ENCODE data around the gene PTPMT1. TPM values are rescaled to one million over a fixed set of nuclear protein-coding genes. Genes with fewer than 3 reads are reported as not detected.
A peak's percentile ranks its signal among the peaks of the same experiment; 100 is the strongest.

The PTPMT1 gene
- total RNA-seq, 1 donor from 2014 or later, result 60.4 TPM

- TF ChIP-seq CTCF (IDR thresholded peaks at IDR 0.05), result no peak
- TF ChIP-seq EZH2phosphoT487 (IDR thresholded peaks at IDR 0.05), result no peak
- peak; percentile 64 for TF ChIP-seq EZH2 (IDR thresholded peaks at IDR 0.05)
- H3K4me2 ChIP-seq, result peak within 1 kb of the TSS; percentile 99
- peak within 1 kb of the TSS; percentile 95 for H3K9ac ChIP-seq
- no peaks in the 10 kb centered on the region for H4K20me1 ChIP-seq (ENCODE audit: low read depth)
- Mint-ChIP-seq H3K4me3 (peak within 1 kb of the TSS; percentile 99), H3K4me1 (peaks cover 31% of the 10 kb centered on the region), H3K27me3 (ENCODE audit: insufficient read depth, low read depth) (peaks cover 12% of the 10 kb centered on the region), H3K9me3 (no peaks in the 10 kb centered on the region), H3K36me3 (peaks cover 33% of the 10 kb centered on the region), H3K27ac (peak within 1 kb of the TSS; percentile 100)
- H3K79me2 ChIP-seq (ENCODE audit: low read depth), result peaks cover 45% of the 10 kb centered on the region
- peak within 1 kb of the TSS; percentile 87 for H3K4me3 ChIP-seq
- H2AFZ ChIP-seq (replicated peaks), result peak within 1 kb of the TSS; percentile 89
- no peaks in the 10 kb centered on the region for H3K9me3 ChIP-seq (ENCODE audit: low read depth)
- peaks cover 13% of the 10 kb centered on the region for H3F3A ChIP-seq (ENCODE audit: low read depth)
- no peaks in the 10 kb centered on the region for H3K36me3 ChIP-seq
- H3K27me3 ChIP-seq, result no peaks in the 10 kb centered on the region
- peaks cover 18% of the 10 kb centered on the region for H3K4me1 ChIP-seq
- peak; percentile 97 for DNase-seq (ENCODE audit: low spot score)
- peak within 1 kb of the TSS; percentile 85 for H3K27ac ChIP-seq
Measured at GRCh38 chr11:47578524-47579494, 13.4 kb downstream of the PTPMT1 start, which contains the start of the genes KBTBD4 and NDUFS3. Gene KBTBD4, minus strand, starts transcription at chr11:47578970. Its CDS starts 19 bp downstream, at chr11:47578951. Gene NDUFS3, plus strand, starts transcription at chr11:47579074. Its CDS starts 18 bp downstream, at chr11:47579092.

- H3K27me3 ChIP-seq, result no peaks in the 10 kb centered on the region
- H3K9me3 ChIP-seq (ENCODE audit: low read depth), result no peaks in the 10 kb centered on the region
- no peaks in the 10 kb centered on the region for H4K20me1 ChIP-seq (ENCODE audit: low read depth)
- Mint-ChIP-seq H3K27me3 (ENCODE audit: insufficient read depth, low read depth) (peaks cover 10% of the 10 kb centered on the region), H3K36me3 (peaks cover 30% of the 10 kb centered on the region), H3K4me3 (no peak overlapping the region), H3K9me3 (no peaks in the 10 kb centered on the region), H3K27ac (no peak overlapping the region), H3K4me1 (peaks cover 26% of the 10 kb centered on the region)
- peaks cover 8% of the 10 kb centered on the region for H3K4me1 ChIP-seq
- TF ChIP-seq CTCF (IDR thresholded peaks at IDR 0.05) (no peak), EZH2 (IDR thresholded peaks at IDR 0.05) (no peak), EZH2phosphoT487 (IDR thresholded peaks at IDR 0.05) (no peak)
- H3K4me3 ChIP-seq, result no peak overlapping the region
- no peak overlapping the region for H2AFZ ChIP-seq (replicated peaks)
- peaks cover 21% of the 10 kb centered on the region for H3K79me2 ChIP-seq (ENCODE audit: low read depth)
- H3K36me3 ChIP-seq, result no peaks in the 10 kb centered on the region
- no peak overlapping the region for H3K9ac ChIP-seq
- no peak overlapping the region for H3K4me2 ChIP-seq
- H3K27ac ChIP-seq, result no peak overlapping the region
- DNase-seq (ENCODE audit: low spot score), result no peak
- H3F3A ChIP-seq (ENCODE audit: low read depth), result no peaks in the 10 kb centered on the region
Measured at GRCh38 chr11:47583844-47584243, 18.4 kb downstream of the PTPMT1 start.

DNA sequence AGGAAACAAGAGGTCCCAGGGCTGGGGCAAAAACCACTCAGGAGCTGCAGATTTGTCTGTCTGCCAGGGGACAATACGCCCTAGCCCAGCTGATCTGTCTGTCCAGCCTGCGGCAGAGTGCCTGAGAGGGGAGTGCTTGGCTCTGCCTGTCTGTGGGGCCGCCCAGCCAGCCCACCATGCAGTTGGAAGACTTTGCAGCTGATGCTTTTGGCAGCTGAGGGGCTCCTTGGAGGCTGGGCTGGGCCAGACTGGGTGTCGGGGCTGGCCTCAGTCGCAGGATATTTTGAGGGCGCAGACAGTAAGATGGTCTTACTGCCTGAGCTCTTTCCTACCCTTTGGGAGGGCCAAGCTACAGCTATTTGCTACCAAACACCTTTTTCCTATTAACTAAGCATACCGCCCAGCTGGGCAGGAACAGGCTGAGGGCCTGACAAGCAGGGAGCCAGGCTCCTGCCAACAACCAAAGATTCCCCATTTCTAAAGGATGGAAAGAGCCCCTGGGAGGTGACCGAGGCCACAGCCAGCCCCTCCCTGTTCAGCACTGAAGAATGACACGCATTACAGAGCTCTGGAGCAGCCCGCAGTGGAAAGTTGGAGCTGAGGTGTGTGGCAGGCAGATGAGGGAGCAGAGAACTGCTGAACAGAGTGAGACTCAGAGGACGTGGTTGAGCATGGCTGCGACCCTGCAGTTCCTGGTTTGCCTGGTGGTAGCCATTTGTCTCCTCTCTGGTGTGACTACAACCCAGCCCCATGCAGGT lies 20.9 kb downstream of the PTPMT1 start, which contains the start of gene FAM180B:
Gene FAM180B (plus strand): TSS at position 581 of the 758 bp plus-strand sequence. CDS start 91 bp downstream, at position 672.
- Mint-ChIP-seq H3K27ac (peak within 1 kb of the TSS; percentile 66), H3K27me3 (ENCODE audit: insufficient read depth, low read depth) (peaks cover 5% of the 10 kb centered on the region), H3K4me3 (peak within 1 kb of the TSS; percentile 63), H3K9me3 (no peaks in the 10 kb centered on the region), H3K4me1 (peaks cover 17% of the 10 kb centered on the region), H3K36me3 (peaks cover 27% of the 10 kb centered on the region)
- Histone ChIP-seq H3K79me2 (ENCODE audit: low read depth) (no peaks in the 10 kb centered on the region), H3K4me3 (no peak within 1 kb of the TSS), H3K36me3 (no peaks in the 10 kb centered on the region), H3K4me1 (no peaks in the 10 kb centered on the region), H2AFZ (replicated peaks) (no peak within 1 kb of the TSS), H3K4me2 (no peak within 1 kb of the TSS), H4K20me1 (ENCODE audit: low read depth) (no peaks in the 10 kb centered on the region), H3K9ac (no peak within 1 kb of the TSS), H3K9me3 (ENCODE audit: low read depth) (no peaks in the 10 kb centered on the region), H3K27ac (no peak within 1 kb of the TSS), H3F3A (ENCODE audit: low read depth) (no peaks in the 10 kb centered on the region), H3K27me3 (no peaks in the 10 kb centered on the region)
- DNase-seq (ENCODE audit: low spot score), result no peak
- TF ChIP-seq CTCF (IDR thresholded peaks at IDR 0.05) (no peak), EZH2 (IDR thresholded peaks at IDR 0.05) (no peak), EZH2phosphoT487 (IDR thresholded peaks at IDR 0.05) (no peak)

Data from neural progenitor cell (in vitro differentiated cells).